Fibroblast of lung (primary cell): ENCODE data around the gene ANKRD13A. TPM values are rescaled to one million over a fixed set of nuclear protein-coding genes. Genes with fewer than 3 reads are reported as not detected.

ENCODE experiments used
- DNase-seq, 2 donors: peaks; one replicate each; pipeline versions ENCODE4 v3.0.0 to v3.0.0-alpha.2; 2010; ENCODE audit warnings: low read depth in 2 of 2
- H2AFZ ChIP-seq: 2 replicates; pipeline ENCODE4 v1.5.1; 2012; ENCODE audit warnings: low read length, control low read depth, inconsistent platforms
- H3K27ac ChIP-seq: 2 replicates; pipeline ENCODE4 v1.5.1; 2011; ENCODE audit warnings: low read length, control low read depth; ENCODE audit not compliant: insufficient read depth
- H3K27me3 ChIP-seq: 2 replicates; pipeline ENCODE4 v1.5.1; 2011; ENCODE audit warnings: mild to moderate bottlenecking, low read length; ENCODE audit not compliant: control insufficient read depth, insufficient read depth
- H3K36me3 ChIP-seq: 2 replicates; pipeline ENCODE4 v1.5.1; 2011; ENCODE audit warnings: low read length; ENCODE audit not compliant: control insufficient read depth, insufficient read depth
- H3K4me1 ChIP-seq: 2 replicates; pipeline ENCODE4 v1.5.1; 2011; ENCODE audit warnings: low read length; ENCODE audit not compliant: control insufficient read depth, insufficient read depth; ENCODE audit errors: extremely low read depth
- H3K4me2 ChIP-seq: 2 replicates; pipeline ENCODE4 v1.5.1; 2011; ENCODE audit warnings: low read length, control low read depth; ENCODE audit not compliant: insufficient read depth; ENCODE audit errors: extremely low read depth
- H3K4me3 ChIP-seq, 4 experiments: fragments of 200-600 bp in 1 of 4; sonication (generic) in 1 of 4; replicated peaks in 1 of 4; 2 replicates each; pipeline ENCODE4 v1.5.1; 2011 to 2016; ENCODE audit warnings: low read length in 4 of 4, low read depth in 3 of 4, mild to moderate bottlenecking in 3 of 4, control low read depth in 2 of 4, inconsistent platforms in 1 of 4, mixed read lengths in 1 of 4; ENCODE audit not compliant: insufficient read depth in 1 of 4; ENCODE audit errors: control extremely low read depth in 1 of 4
- H3K79me2 ChIP-seq: 2 replicates; pipeline ENCODE4 v1.5.1; 2012; ENCODE audit warnings: mild to moderate bottlenecking, low read length, inconsistent platforms; ENCODE audit not compliant: control insufficient read depth, insufficient read depth
- H3K9ac ChIP-seq: 2 replicates; pipeline ENCODE4 v1.5.1; 2011; ENCODE audit warnings: mild to moderate bottlenecking, low read length, control low read depth; ENCODE audit not compliant: insufficient read depth
- H3K9me3 ChIP-seq: 2 replicates; pipeline ENCODE4 v1.5.1; 2012; ENCODE audit warnings: low read depth, low read length; ENCODE audit not compliant: control insufficient read depth, insufficient read depth
- H4K20me1 ChIP-seq: 2 replicates; pipeline ENCODE4 v1.5.1; 2011; ENCODE audit warnings: low read length; ENCODE audit not compliant: control insufficient read depth, insufficient read depth; ENCODE audit errors: extremely low read depth
- CTCF ChIP-seq, 2 donors: IDR thresholded peaks in 1 of 2; conservative IDR thresholded peaks in 1 of 2; 1 replicate in 1 of 2; 2 replicates in 1 of 2; pipeline ENCODE4 v1.5.1; 2011 to 2012; ENCODE audit warnings: low read length in 2 of 2, control low read depth in 1 of 2, inconsistent platforms in 1 of 2, low read depth in 1 of 2, mild to moderate bottlenecking in 1 of 2
- EZH2 ChIP-seq: IDR thresholded peaks from 2 replicates; pipeline ENCODE4 v1.5.1; 2012; ENCODE audit warnings: low read length, control low read depth, mild to moderate bottlenecking; ENCODE audit errors: missing control alignments
- polyA plus RNA-seq, 2 donors: library from polyadenylated mRNA; depleted of rRNA in 1 of 2; stranded (reverse) in 1 of 2; unstranded in 1 of 2; fragments of >200 nt; gene quantifications; 2 replicates each; pipeline ENCODE4 v1.2.1, GENCODE V29; 2011 to 2012; ENCODE audit warnings: missing spikeins in 1 of 2
- total RNA-seq: library from RNA; depleted of rRNA; stranded (reverse); fragments of >200 nt; gene quantifications from 2 replicates; pipeline ENCODE4 v1.2.1, GENCODE V29; 2014

Gene ANKRD13A
- total and polyA plus RNA-seq, 2 donors (not counting 1 experiment from before 2014, with no cell fraction given) = 168 to 340 TPM

GRCh38 chr12:110039085-110039807 lies 40.0 kb downstream of the ANKRD13A start:
- Histone ChIP-seq H3K36me3 (peaks cover 19% of the 10 kb centered on the region), H2AFZ (no peak overlapping the region), H3K27me3 (no peaks in the 10 kb centered on the region), H3K4me2 (peak overlapping the region; percentile 33), H3K79me2 (peaks cover 10% of the 10 kb centered on the region), H3K9ac (peak overlapping the region; percentile 35), H3K4me1 (peaks cover 20% of the 10 kb centered on the region), H3K9me3 (no peaks in the 10 kb centered on the region), H3K4me3 (no peak overlapping the region), H3K27ac (peak overlapping the region; percentile 93), H4K20me1 (no peaks in the 10 kb centered on the region)
- no peak for TF ChIP-seq CTCF (conservative IDR thresholded peaks at IDR 0.05 in 1 of 2, IDR thresholded peaks at IDR 0.05 in 1 of 2; ENCODE audit: low read depth in 1 of 2, low read length in 2 of 2)
- no peak for TF ChIP-seq EZH2
- peak; percentile 81 to 95 for DNase-seq

GRCh38 chr12:110042264-110042663 lies 43.0 kb downstream of the ANKRD13A start:
- Histone ChIP-seq H3K79me2 (peaks cover 22% of the 10 kb centered on the region), H3K27ac (no peak overlapping the region), H3K4me3 (no peak overlapping the region), H4K20me1 (no peaks in the 10 kb centered on the region), H3K9ac (no peak overlapping the region), H3K36me3 (peaks cover 9% of the 10 kb centered on the region), H3K27me3 (no peaks in the 10 kb centered on the region), H3K4me1 (peaks cover 20% of the 10 kb centered on the region), H3K4me2 (no peak overlapping the region), H3K9me3 (no peaks in the 10 kb centered on the region), H2AFZ (no peak overlapping the region)
- no peak for DNase-seq
- TF ChIP-seq CTCF (conservative IDR thresholded peaks at IDR 0.05 in 1 of 2, IDR thresholded peaks at IDR 0.05 in 1 of 2; ENCODE audit: low read depth in 1 of 2, low read length in 2 of 2) = no peak
- TF ChIP-seq EZH2 = no peak

GRCh38 chr12:110046451-110047187 lies 47.4 kb downstream of the ANKRD13A start:
- no peak overlapping the region for H3K27ac ChIP-seq
- no peak overlapping the region for H2AFZ ChIP-seq
- no peak overlapping the region for H3K9ac ChIP-seq
- H3K36me3 ChIP-seq = peaks cover 2% of the 10 kb centered on the region
- no peak for DNase-seq
- H3K79me2 ChIP-seq = peaks cover 29% of the 10 kb centered on the region
- H3K9me3 ChIP-seq = no peaks in the 10 kb centered on the region
- H4K20me1 ChIP-seq = no peaks in the 10 kb centered on the region
- peak overlapping the region in 1 of 4 experiments; percentile 89 for H3K4me3 ChIP-seq
- peak overlapping the region; percentile 30 for H3K4me2 ChIP-seq
- TF ChIP-seq CTCF (conservative IDR thresholded peaks at IDR 0.05 in 1 of 2, IDR thresholded peaks at IDR 0.05 in 1 of 2; ENCODE audit: low read depth in 1 of 2, low read length in 2 of 2) (no peak), EZH2 (no peak)
- no peaks in the 10 kb centered on the region for H3K4me1 ChIP-seq
- no peaks in the 10 kb centered on the region for H3K27me3 ChIP-seq
